CD4-positive, alpha-beta T cell treated with Interleukin-21 for 1 hour (primary cell): Measurements from ENCODE around the gene HEXIM1.

Source experiments
- DNase-seq: peaks from one replicate; pipeline ENCODE4 v3.0.0-alpha.2; 2020

Gene HEXIM1

GRCh38 chr17:45175759-45176115 lies 27.5 kb downstream of the HEXIM1 start:
- no peak for DNase-seq

GRCh38 chr17:45177563-45177962 lies 29.3 kb downstream of the HEXIM1 start:
- no peak for DNase-seq

GRCh38 chr17:45184144-45184543 lies 35.9 kb downstream of the HEXIM1 start:
- DNase-seq = no peak

- DNase-seq = no peak
These were observed 38.6 kb downstream of the HEXIM1 start for GRCh38 chr17:45186801-45187354.

GRCh38 chr17:45189009-45189408 lies 40.7 kb downstream of the HEXIM1 start:
- DNase-seq = no peak

- no peak for DNase-seq
These were observed 42.4 kb downstream of the HEXIM1 start for GRCh38 chr17:45190503-45191255.

GRCh38 chr17:45195424-45195823 lies 47.1 kb downstream of the HEXIM1 start:
- DNase-seq = no peak

- DNase-seq = no peak
These were observed 48.8 kb downstream of the HEXIM1 start for GRCh38 chr17:45197108-45197507.

- peak; percentile 86 for DNase-seq
These were observed 49.5 kb downstream of the HEXIM1 start for GRCh38 chr17:45197555-45198334.

- DNase-seq = no peak
These were observed 52.4 kb downstream of the HEXIM1 start for GRCh38 chr17:45200701-45201100.

GRCh38 chr17:45201457-45201856 lies 53.2 kb downstream of the HEXIM1 start:
- no peak for DNase-seq
